GM06990 (cell line): ENCODE results near the gene DNM2.

Experiments
- DNase-seq: peaks from one replicate; pipeline ENCODE4 v3.0.0-alpha.2; 2011; ENCODE audit not compliant: insufficient read length; ENCODE audit errors: extremely low read depth
- H3K27me3 ChIP-seq: replicated peaks from 2 replicates; pipeline ENCODE4 v1.6.0; 2011; ENCODE audit warnings: low read length; ENCODE audit not compliant: control insufficient read depth, insufficient read depth
- H3K36me3 ChIP-seq: 2 replicates; pipeline ENCODE4 v1.5.1; 2011; ENCODE audit warnings: low read length; ENCODE audit not compliant: control insufficient read depth, insufficient read depth
- H3K4me3 ChIP-seq: replicated peaks from 2 replicates; pipeline ENCODE4 v1.5.1; 2011; ENCODE audit warnings: low read depth, mild to moderate bottlenecking, control low read depth, low read length
- TF ChIP-seq, protein P1 (sequence below): IDR thresholded peaks from 2 replicates; pipeline ENCODE4 v1.5.1; 2011; ENCODE audit warnings: low read length, control low read depth, mild to moderate bottlenecking, inconsistent platforms; ENCODE audit not compliant: insufficient read depth, poor library complexity, severe bottlenecking

DNM2 gene

DNA sequence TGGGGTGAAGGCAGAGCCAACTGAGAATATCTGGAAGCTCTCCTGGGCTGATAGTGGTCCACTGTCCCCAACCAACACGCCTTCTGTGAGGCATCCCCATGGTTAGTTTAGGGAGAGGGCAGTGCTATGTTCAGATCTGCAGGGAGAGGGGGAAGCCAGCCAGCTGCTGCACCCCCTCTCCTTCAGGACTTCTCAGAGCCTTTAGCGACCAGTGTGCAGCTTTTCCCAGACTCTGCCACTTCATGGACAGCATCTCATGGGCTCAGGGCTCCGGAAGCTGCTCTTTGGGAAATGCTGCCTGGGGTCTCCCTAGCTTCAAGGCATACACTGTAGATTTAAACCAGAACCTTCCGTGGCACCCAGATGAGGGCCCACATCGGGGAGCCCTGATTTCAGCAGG lies 84.6 kb downstream of the DNM2 start:
- H3K4me3 ChIP-seq = no peak overlapping the region
- no peak for DNase-seq
- TF ChIP-seq, protein P1, sequence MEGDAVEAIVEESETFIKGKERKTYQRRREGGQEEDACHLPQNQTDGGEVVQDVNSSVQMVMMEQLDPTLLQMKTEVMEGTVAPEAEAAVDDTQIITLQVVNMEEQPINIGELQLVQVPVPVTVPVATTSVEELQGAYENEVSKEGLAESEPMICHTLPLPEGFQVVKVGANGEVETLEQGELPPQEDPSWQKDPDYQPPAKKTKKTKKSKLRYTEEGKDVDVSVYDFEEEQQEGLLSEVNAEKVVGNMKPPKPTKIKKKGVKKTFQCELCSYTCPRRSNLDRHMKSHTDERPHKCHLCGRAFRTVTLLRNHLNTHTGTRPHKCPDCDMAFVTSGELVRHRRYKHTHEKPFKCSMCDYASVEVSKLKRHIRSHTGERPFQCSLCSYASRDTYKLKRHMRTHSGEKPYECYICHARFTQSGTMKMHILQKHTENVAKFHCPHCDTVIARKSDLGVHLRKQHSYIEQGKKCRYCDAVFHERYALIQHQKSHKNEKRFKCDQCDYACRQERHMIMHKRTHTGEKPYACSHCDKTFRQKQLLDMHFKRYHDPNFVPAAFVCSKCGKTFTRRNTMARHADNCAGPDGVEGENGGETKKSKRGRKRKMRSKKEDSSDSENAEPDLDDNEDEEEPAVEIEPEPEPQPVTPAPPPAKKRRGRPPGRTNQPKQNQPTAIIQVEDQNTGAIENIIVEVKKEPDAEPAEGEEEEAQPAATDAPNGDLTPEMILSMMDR = no peak
- H3K27me3 ChIP-seq = no peaks in the 10 kb centered on the region
- H3K36me3 ChIP-seq = peaks cover 32% of the 10 kb centered on the region

DNA sequence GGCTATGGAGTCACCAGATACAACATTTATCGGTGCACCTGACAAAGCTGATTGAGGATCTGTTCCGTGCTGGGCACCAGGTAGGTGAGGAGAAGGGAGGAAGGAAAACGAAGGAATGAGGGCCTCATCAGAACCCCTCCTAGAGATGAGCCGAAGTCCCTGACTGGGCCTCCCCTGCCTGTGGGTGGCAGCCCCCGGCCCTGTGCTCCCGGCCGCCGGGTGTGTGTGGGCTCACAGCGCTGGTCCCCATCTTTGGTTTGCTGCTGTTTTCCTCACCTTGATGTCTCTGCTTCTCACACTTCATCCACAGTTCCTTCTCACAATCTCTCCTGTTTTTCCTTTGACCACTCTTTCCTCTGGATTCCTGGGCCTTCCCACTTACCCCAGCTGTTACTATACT lies 85.4 kb downstream of the DNM2 start:
- Histone ChIP-seq H3K36me3 (peaks cover 27% of the 10 kb centered on the region), H3K27me3 (no peaks in the 10 kb centered on the region), H3K4me3 (no peak overlapping the region)
- TF ChIP-seq, protein P1 = no peak
- no peak for DNase-seq

DNA sequence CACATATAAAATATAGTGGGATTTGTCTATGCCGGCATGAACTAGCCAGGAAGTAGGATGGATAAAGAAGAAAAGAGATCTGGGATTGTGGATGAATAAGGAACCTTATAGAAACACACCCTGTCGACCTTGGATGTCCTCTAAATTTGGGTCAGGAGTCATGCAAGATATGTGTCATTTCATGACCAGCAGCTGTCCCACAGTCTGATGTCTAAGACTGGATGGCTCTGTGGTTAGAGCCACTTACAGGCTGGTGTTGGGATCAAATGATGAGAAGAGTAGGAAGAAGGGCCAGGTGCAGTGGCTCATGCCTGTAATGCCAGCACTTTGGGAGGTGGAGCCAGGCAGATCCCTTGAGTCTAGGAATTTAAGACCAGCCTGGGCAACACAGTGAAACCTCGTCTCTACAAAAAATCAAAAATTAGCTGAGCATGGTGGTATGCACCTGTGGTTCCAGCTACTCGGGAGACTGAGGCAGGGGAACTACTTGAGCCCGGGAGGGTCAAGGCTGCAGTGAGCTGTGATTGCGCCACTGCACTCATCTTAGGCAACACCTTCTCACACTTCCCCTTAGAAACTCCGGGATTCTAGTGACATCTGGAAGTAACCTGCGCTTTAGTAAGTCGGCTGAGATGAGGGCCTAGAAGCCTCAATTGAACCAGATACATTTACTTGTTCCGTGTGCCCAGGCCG lies 87.3 kb downstream of the DNM2 start:
- Histone ChIP-seq H3K36me3 (peaks cover 36% of the 10 kb centered on the region), H3K27me3 (no peaks in the 10 kb centered on the region), H3K4me3 (no peak overlapping the region)
- TF ChIP-seq, protein P1 = no peak
- DNase-seq = no peak

DNA sequence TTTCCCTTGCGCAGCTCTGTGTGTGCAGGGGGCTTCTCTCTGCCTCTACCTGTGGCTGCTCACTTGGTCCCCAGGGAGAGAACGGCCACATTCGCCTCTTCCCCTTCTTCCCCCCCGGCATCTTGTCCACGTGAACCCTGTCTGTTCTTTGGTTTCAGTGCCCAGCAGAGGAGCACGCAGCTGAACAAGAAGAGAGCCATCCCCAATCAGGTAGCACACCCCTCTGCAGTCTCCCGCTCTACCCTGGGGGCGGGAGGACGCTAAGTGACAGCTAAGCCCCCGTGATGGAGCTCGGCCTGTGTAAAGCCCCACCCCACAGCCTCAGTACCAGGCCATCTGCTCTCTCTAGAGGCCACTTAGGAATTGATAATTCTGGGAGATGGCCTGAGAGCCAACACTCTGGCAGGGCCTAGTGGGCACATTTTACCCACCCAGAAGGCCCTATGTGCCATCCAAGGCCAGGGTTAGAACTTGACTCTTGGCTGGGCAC lies 87.9 kb downstream of the DNM2 start:
- TF ChIP-seq, protein P1 = no peak
- no peak for DNase-seq
- peaks cover 35% of the 10 kb centered on the region for H3K36me3 ChIP-seq
- no peaks in the 10 kb centered on the region for H3K27me3 ChIP-seq
- no peak overlapping the region for H3K4me3 ChIP-seq

DNA sequence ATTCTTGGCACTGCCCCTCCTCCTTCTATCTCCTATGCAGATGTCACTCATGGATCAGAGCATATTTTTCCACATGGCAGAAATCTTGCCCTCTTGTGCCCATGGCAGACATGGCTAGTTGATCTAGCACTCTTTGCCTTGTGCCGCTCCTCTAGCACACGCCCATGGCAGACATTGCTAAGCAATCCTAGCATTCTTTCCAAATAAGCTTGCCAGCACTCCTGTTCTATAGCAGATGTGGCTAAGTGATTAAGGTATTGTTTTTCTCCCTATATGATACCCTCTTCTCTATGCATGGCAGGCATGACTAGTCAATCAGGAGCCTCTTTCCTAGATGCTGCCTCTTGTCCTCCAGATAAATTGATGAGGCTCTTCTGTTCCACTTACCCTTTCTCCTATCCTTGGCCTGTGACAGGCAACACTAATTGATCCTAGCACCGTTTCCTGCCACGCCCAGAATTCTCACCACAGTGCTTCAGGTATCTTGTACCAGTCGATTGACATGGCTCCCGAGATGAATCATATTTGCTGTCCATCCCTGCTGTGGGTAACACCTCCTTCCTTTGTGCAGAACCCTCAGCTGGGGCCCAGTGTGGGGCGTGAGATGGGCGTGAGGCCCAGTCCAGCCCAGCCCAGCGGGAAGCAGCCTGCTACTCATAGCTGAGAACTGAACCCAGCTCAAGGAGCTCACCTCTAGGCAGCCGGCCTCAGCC lies 91.2 kb downstream of the DNM2 start:
- H3K27me3 ChIP-seq = no peaks in the 10 kb centered on the region
- H3K4me3 ChIP-seq = no peak overlapping the region
- TF ChIP-seq, protein P1 = no peak
- no peak for DNase-seq
- H3K36me3 ChIP-seq = peaks cover 44% of the 10 kb centered on the region
